ENCODE measurements around the gene LAMA3. TPM values are rescaled to one million over a fixed set of nuclear protein-coding genes. Genes with fewer than 3 reads are reported as not detected.

Gene LAMA3
- total RNA-seq, 4 donors from 2014 or later, result 155 to 456 (median 173) TPM

- no peak overlapping the region for H3K4me3 ChIP-seq (ENCODE audit: low read depth, poor library complexity, severe bottlenecking)
- intact Hi-C loops (cut with DNase I; ENCODE audit: low total_unique reads), result no loop called here
- TF ChIP-seq POLR2A (IDR thresholded peaks at IDR 0.05), result no peak
- TF ChIP-seq CTCF (IDR thresholded peaks at IDR 0.05), result no peak
- whole genome bisulfite sequencing, 2 donors, result 56 to 60% methylated on average over 7 of the region's 7 CpGs
- DNase-seq (ENCODE audit: low spot score in 2 of 2), result no peak
Observed at GRCh38 chr18:23876921-23877320, 187.7 kb downstream of the LAMA3 start.

- H3K4me3 ChIP-seq (ENCODE audit: low read depth, poor library complexity, severe bottlenecking), result no peak overlapping the region
- intact Hi-C loops (cut with DNase I; ENCODE audit: low total_unique reads), result no loop called here
- no peak for DNase-seq (ENCODE audit: low spot score in 2 of 2)
- TF ChIP-seq POLR2A (IDR thresholded peaks at IDR 0.05) (no peak), CTCF (IDR thresholded peaks at IDR 0.05) (no peak)
- 48 to 58% methylated on average over 4 of the region's 4 CpGs for WGBS, 2 donors
Observed at GRCh38 chr18:23877371-23877770, 188.1 kb downstream of the LAMA3 start.

GRCh38 chr18:23878336-23878900, 189.2 kb downstream of the LAMA3 start:
- no peak for DNase-seq (ENCODE audit: low spot score in 2 of 2)
- H3K4me3 ChIP-seq (ENCODE audit: low read depth, poor library complexity, severe bottlenecking), result no peak overlapping the region
- intact Hi-C loops (cut with DNase I; ENCODE audit: low total_unique reads), result no loop called here
- 85 to 86% methylated on average over 11 of the region's 11 CpGs for WGBS, 2 donors
- TF ChIP-seq CTCF (IDR thresholded peaks at IDR 0.05), result no peak
- no peak for TF ChIP-seq POLR2A (IDR thresholded peaks at IDR 0.05)

- TF ChIP-seq POLR2A (IDR thresholded peaks at IDR 0.05) (no peak), CTCF (IDR thresholded peaks at IDR 0.05) (no peak)
- intact Hi-C loops (cut with DNase I; ENCODE audit: low total_unique reads), result no loop called here
- DNase-seq (ENCODE audit: low spot score in 2 of 2), result no peak
Observed at GRCh38 chr18:23879126-23879525, 189.9 kb downstream of the LAMA3 start.

DNA sequence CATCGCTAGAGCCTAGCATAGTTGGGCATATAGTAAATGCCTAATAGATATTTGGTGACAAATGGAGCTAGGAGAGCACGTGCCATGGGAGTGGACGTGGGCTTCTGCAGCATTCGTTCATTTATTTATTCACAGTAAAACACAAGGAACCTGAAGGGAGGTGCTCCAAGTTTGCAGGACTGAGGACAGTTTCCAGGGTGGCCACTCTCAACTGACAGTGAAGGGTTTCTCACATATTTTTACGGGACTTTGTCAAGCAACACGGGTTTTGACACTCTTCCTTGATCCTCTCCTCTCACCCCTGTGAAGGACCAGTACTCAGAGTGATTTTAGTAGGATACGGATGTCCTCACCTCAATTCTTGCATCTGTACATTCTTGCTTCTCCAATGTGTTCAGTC, 190.3 kb downstream of the LAMA3 start:
- no peak overlapping the region for H3K4me3 ChIP-seq (ENCODE audit: low read depth, poor library complexity, severe bottlenecking)
- no peak for DNase-seq (ENCODE audit: low spot score in 2 of 2)
- WGBS, 2 donors, result 92 to 98% methylated on average over 7 of the region's 7 CpGs
- intact Hi-C loops (cut with DNase I; ENCODE audit: low total_unique reads), result no loop called here
- no peak for TF ChIP-seq CTCF (IDR thresholded peaks at IDR 0.05)
- TF ChIP-seq POLR2A (IDR thresholded peaks at IDR 0.05), result no peak

More at GRCh38 chr18:23879126-23879525, 189.9 kb downstream of the LAMA3 start:
- 87 to 88% methylated on average over 13 of the region's 13 CpGs for WGBS, 2 donors
- no peak overlapping the region for H3K4me3 ChIP-seq (ENCODE audit: low read depth, poor library complexity, severe bottlenecking)

- no peak overlapping the region for H3K4me3 ChIP-seq (ENCODE audit: low read depth, poor library complexity, severe bottlenecking)
- DNase-seq (ENCODE audit: low spot score in 2 of 2), result no peak
- intact Hi-C loops (cut with DNase I; ENCODE audit: low total_unique reads), result no loop called here
- no peak for TF ChIP-seq CTCF (IDR thresholded peaks at IDR 0.05)
- no peak for TF ChIP-seq POLR2A (IDR thresholded peaks at IDR 0.05)
- WGBS, 2 donors, result 93% methylated on average over 6 of the region's 6 CpGs
Observed at GRCh38 chr18:23879966-23880565, 190.8 kb downstream of the LAMA3 start.
